ENCODE results near the gene ROR2. TPM values are rescaled to one million over a fixed set of nuclear protein-coding genes. Genes with fewer than 3 reads are reported as not detected.

The ROR2 gene
- total RNA-seq, 1 experiment from 2014 or later, result 0.68 TPM

- Histone ChIP-seq H3K4me3 (ENCODE audit: low read depth, low read length) (no peak overlapping the region), H3K36me3 (ENCODE audit: control insufficient read depth, insufficient read depth, low read length) (no peaks in the 10 kb centered on the region), H3K9me3 (no peaks in the 10 kb centered on the region), H3K4me1 (no peaks in the 10 kb centered on the region), H3K27me3 (replicated peaks; ENCODE audit: control insufficient read depth, insufficient read depth, low read length) (no peaks in the 10 kb centered on the region; the same call in 1 of the 2 replicates)
- Mint-ChIP-seq H3K4me3 (ENCODE audit: unreplicated experiment) (no peak overlapping the region), H3K9me3 (ENCODE audit: unreplicated experiment) (no peaks in the 10 kb centered on the region), H3K36me3 (ENCODE audit: insufficient read depth, unreplicated experiment) (no peaks in the 10 kb centered on the region), H3K27ac (ENCODE audit: unreplicated experiment) (no peak overlapping the region), H3K4me1 (ENCODE audit: low read depth, unreplicated experiment) (peaks cover 7% of the 10 kb centered on the region), H3K27me3 (ENCODE audit: insufficient read depth, unreplicated experiment) (peaks cover 4% of the 10 kb centered on the region)
- ChIA-PET POLR2A (no interaction called here), CTCF (no interaction called here)
- DNase-seq, result no peak
- intact Hi-C loops (cut with micrococcal nuclease; ENCODE audit: unreplicated experiment), result loop anchor here (10.0 kb wide), 1 partner anchor 252 kb away; no protein-coding TSS in a partner anchor
- TF ChIP-seq CTCF (IDR thresholded peaks at IDR 0.05; ENCODE audit: insufficient read depth in 1 of 2, low read depth in 1 of 2, low read length in 1 of 2, severe bottlenecking in 1 of 2, unreplicated experiment in 1 of 2), result no peak
- BruUV-seq (replicated peaks), result no TSS peak
These were observed 176.9 kb downstream of the ROR2 start for GRCh38 chr9:91773156-91773555.

- H3K27me3 Mint-ChIP-seq (ENCODE audit: insufficient read depth, unreplicated experiment), result peaks cover 4% of the 10 kb centered on the region
- POLR2A ChIA-PET, result no interaction called here
- H3K4me3 ChIP-seq (ENCODE audit: low read depth, low read length), result no peak overlapping the region
- H3K36me3 ChIP-seq (ENCODE audit: control insufficient read depth, insufficient read depth, low read length), result no peaks in the 10 kb centered on the region
- H3K9me3 ChIP-seq, result no peaks in the 10 kb centered on the region
- intact Hi-C loops (cut with micrococcal nuclease; ENCODE audit: unreplicated experiment), result loop anchor here (10.0 kb wide), 1 partner anchor 253 kb away; no protein-coding TSS in a partner anchor
- DNase-seq, result no peak
- no peak overlapping the region for H3K27ac Mint-ChIP-seq (ENCODE audit: unreplicated experiment)
- CTCF ChIA-PET, result interaction anchor here (0.9 to 1.2 kb wide), 3 partner anchors 12 to 857 kb away, joined by 3 to 4 read pairs (median 3); no protein-coding TSS in a partner anchor
- BruUV-seq (replicated peaks), result no TSS peak
- H3K4me1 Mint-ChIP-seq (ENCODE audit: low read depth, unreplicated experiment), result peaks cover 7% of the 10 kb centered on the region
- H3K4me3 Mint-ChIP-seq (ENCODE audit: unreplicated experiment), result no peak overlapping the region
- H3K4me1 ChIP-seq, result no peaks in the 10 kb centered on the region
- no peak for TF ChIP-seq CTCF (IDR thresholded peaks at IDR 0.05; ENCODE audit: insufficient read depth in 1 of 2, low read depth in 1 of 2, low read length in 1 of 2, severe bottlenecking in 1 of 2, unreplicated experiment in 1 of 2)
- no peaks in the 10 kb centered on the region for H3K36me3 Mint-ChIP-seq (ENCODE audit: insufficient read depth, unreplicated experiment)
- no peaks in the 10 kb centered on the region for H3K9me3 Mint-ChIP-seq (ENCODE audit: unreplicated experiment)
- H3K27me3 ChIP-seq (replicated peaks; ENCODE audit: control insufficient read depth, insufficient read depth, low read length), result no peaks in the 10 kb centered on the region; the same call in 1 of the 2 replicates
These were observed 178.2 kb downstream of the ROR2 start for GRCh38 chr9:91771864-91772263.

GRCh38 chr9:91771027-91771426 lies 179.0 kb downstream of the ROR2 start:
- Histone ChIP-seq H3K36me3 (ENCODE audit: control insufficient read depth, insufficient read depth, low read length) (no peaks in the 10 kb centered on the region), H3K4me3 (ENCODE audit: low read depth, low read length) (no peak overlapping the region), H3K27me3 (replicated peaks; ENCODE audit: control insufficient read depth, insufficient read depth, low read length) (no peaks in the 10 kb centered on the region; the same call in 1 of the 2 replicates), H3K4me1 (no peaks in the 10 kb centered on the region), H3K9me3 (no peaks in the 10 kb centered on the region)
- DNase-seq, result peak in 1 of 2 experiments; percentile 10
- ChIA-PET CTCF (interaction anchor here (0.6 to 1.2 kb wide), 5 partner anchors 11 to 856 kb away, joined by 3 to 4 read pairs (median 3); no protein-coding TSS in a partner anchor), POLR2A (no interaction called here)
- Mint-ChIP-seq H3K4me3 (ENCODE audit: unreplicated experiment) (no peak overlapping the region), H3K27me3 (ENCODE audit: insufficient read depth, unreplicated experiment) (peaks cover 4% of the 10 kb centered on the region), H3K4me1 (ENCODE audit: low read depth, unreplicated experiment) (peaks cover 7% of the 10 kb centered on the region), H3K27ac (ENCODE audit: unreplicated experiment) (no peak overlapping the region), H3K36me3 (ENCODE audit: insufficient read depth, unreplicated experiment) (no peaks in the 10 kb centered on the region), H3K9me3 (ENCODE audit: unreplicated experiment) (no peaks in the 10 kb centered on the region)
- BruUV-seq (replicated peaks), result no TSS peak
- TF ChIP-seq CTCF (IDR thresholded peaks at IDR 0.05; ENCODE audit: insufficient read depth in 1 of 2, low read depth in 1 of 2, low read length in 1 of 2, severe bottlenecking in 1 of 2, unreplicated experiment in 1 of 2), result peak in 1 of 2 experiments; percentile 20
- intact Hi-C loops (cut with micrococcal nuclease; ENCODE audit: unreplicated experiment), result loop anchor here (10.0 kb wide), 1 partner anchor 254 kb away; no protein-coding TSS in a partner anchor
